HG03045 (cell line): Measurements from ENCODE around the gene TRPC4.

ENCODE experiments used
- ATAC-seq: cut with Tn5 transposase; IDR thresholded peaks from one replicate; pipeline ENCODE4 v1.9.1; 2021; ENCODE audit warnings: mild to moderate bottlenecking, moderate library complexity; ENCODE audit not compliant: unreplicated experiment

The TRPC4 gene

DNA sequence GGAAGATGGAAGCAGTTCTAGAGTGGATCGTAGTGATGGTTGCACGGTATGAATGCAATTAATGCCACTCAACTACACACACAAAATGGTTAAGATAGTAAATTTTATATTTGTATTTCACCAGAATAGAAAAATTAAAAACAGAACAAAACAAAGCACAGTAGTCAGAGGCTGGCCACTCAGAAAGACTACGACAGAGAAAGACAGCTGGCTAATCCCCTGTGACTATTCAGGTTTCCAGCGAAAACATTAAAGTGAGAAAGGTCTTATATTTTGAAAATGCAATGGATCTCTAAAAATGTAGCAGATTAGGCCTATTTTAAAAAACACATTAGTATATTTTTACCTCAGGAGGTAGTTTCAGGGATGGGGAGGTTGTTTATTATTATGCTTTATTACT lies 139.7 kb downstream of the TRPC4 start:
- no peak for ATAC-seq

DNA sequence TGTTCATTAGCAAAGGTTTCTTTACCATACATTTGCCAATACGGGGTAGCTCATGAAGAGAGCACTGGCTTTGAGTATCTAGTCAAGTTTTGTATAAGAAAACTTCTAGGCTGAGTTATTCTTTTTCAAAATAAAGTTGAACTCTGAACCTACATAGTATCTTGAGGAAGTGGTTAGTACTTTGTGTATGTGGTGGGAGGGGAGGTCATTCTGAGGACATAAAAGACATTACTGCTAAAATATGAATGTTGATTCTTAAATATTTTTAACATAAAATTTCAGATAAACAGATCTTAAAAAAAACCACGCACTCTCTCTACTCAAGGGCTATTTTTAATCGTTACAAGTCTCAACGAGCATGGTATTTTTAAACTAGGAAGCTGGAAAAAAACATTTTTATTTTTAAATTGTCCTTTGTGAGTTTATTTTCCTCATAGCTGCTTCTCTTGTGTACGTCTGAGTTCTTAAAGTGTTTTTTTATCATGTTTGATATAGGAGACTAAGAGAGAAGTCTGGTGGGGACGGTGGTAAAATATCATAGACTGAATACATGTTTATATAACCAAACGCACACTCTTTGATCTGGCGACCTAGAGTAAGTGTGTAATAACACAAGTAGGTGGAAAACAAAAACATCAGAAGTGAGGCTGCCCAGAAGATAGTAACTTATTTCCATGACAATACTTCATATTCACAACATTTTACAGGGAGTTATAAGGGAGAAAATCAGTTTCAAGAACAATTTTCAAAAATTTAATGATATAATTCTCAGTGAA lies 153.0 kb downstream of the TRPC4 start:
- no peak for ATAC-seq

GRCh38 chr13:37715606-37716015 lies 154.0 kb downstream of the TRPC4 start:
- ATAC-seq: no peak

GRCh38 chr13:37709318-37709717 lies 160.3 kb downstream of the TRPC4 start:
- no peak for ATAC-seq

GRCh38 chr13:37707739-37708500 lies 161.7 kb downstream of the TRPC4 start:
- ATAC-seq: no peak

DNA sequence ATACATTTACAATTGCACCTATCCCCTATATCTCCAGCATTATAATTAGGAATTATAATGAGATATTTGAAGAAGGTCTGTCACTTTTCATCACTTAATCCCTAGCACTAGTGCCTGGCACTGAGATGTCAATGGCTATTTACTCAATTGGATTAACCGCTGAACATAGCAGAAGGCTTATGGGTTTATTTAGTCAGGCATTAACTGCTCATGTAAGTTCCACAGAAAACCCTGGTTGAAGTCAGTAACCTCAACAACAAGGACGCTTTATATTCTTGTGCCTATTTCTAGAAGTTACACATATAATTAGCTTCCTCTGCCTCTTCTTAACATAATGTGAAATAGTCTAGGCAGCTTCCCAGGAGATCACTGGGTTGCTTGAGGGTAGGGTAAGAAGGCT lies 163.5 kb downstream of the TRPC4 start:
- no peak for ATAC-seq

DNA sequence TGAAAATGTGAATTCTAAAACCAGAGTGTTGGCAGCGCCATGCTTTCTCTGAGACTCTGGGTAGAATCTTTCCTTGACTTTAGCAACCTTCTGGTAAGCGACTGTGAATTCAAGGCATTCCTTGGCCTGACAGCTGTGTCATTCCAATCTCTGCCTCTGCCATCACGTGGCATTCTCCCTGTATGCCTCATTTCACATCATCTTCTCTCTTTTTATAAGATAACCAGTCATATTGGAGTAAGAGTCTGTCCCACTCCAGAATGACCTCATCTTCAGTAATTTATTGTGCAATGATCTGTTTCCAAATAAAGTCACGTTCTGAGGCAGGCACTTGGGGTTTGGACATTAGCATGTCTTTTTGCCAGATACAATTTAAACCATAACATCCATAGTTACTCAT lies 167.6 kb downstream of the TRPC4 start:
- no peak for ATAC-seq

- ATAC-seq: no peak
Observed at GRCh38 chr13:37701306-37701705, 168.3 kb downstream of the TRPC4 start.

GRCh38 chr13:37700887-37701286 lies 168.7 kb downstream of the TRPC4 start:
- no peak for ATAC-seq

- no peak for ATAC-seq
Observed at GRCh38 chr13:37695200-37695599, 174.4 kb downstream of the TRPC4 start.

DNA sequence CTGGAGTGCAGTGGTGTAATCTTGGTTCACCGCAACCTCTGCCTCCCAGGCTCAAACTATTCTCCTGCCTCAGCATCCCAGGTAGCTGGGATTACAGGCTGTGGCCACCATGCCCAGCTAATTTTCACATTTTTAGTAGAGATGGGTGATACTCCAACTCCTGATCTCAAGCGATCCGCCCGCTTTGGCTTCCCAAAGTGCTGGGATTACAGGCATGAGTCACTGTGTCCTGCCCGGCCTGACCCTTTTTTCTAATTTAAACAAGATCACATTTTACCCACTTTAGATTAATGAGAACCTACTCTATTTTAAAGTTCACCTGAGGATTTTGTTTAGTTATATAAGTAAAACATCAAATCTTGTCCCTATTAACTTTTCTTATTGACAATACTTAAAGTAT lies 179.2 kb downstream of the TRPC4 start:
- no peak for ATAC-seq

- ATAC-seq: no peak
Observed at GRCh38 chr13:37686501-37686900, 183.1 kb downstream of the TRPC4 start.

DNA sequence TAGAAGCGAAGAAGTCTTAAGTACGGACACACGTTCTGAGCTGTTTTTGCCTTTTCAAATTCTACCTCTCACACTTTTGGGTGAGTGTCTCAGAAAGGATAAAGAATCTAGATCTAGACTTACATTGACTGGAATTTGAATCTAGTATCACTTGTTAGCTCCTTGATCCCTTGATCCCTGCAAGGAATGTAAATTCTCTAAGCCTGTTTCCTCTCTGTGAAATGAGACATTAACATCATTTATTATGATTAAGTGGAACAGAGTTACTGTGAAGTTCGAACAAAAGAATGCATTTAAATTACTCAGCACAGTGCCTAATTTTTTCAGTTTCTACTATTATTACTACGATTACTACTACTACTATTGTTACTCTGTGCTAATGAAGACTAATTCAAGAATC lies 184.4 kb downstream of the TRPC4 start:
- no peak for ATAC-seq

- ATAC-seq: no peak
Observed at GRCh38 chr13:37682496-37682895, 187.1 kb downstream of the TRPC4 start.

- ATAC-seq: no peak
Observed at GRCh38 chr13:37681281-37682032, 188.1 kb downstream of the TRPC4 start.

DNA sequence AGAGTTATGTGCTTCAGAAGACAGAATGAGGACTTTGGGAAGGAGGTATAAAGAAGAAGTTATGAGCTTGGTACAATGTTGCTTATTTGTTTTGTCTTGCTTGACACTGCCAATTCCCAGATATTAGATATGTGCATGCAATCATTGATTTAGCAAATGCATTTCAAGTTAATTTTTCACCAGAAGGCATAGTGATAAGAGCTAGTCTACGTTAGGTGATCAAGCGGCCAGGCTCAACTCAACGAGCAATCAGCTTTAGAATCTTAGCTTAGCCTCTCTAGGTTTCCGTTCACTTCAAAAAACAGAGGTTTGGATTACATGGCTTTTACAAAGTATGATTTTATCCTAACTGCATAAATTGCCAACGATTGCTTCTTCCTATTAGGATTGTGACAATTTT lies 189.4 kb downstream of the TRPC4 start:
- no peak for ATAC-seq

DNA sequence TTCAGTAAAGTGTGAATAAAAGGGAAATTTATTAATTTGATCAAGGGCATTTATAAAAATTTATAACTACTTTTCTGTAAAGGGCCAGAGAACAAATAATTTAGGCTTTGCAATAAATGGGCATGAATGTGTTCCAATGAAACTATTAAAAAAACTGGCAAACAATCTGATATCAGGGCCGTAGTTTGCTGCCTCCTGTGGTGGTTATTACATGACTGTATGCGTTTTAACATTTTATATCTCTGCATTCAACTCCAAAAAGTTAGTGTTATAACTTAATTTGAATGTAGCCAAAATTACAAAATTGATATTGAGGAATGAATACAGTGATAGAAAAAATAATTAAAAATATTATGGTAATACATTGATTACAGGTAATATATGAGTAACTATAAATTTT lies 190.5 kb downstream of the TRPC4 start:
- ATAC-seq: no peak

- no peak for ATAC-seq
Observed at GRCh38 chr13:37669845-37670244, 199.7 kb downstream of the TRPC4 start.

DNA sequence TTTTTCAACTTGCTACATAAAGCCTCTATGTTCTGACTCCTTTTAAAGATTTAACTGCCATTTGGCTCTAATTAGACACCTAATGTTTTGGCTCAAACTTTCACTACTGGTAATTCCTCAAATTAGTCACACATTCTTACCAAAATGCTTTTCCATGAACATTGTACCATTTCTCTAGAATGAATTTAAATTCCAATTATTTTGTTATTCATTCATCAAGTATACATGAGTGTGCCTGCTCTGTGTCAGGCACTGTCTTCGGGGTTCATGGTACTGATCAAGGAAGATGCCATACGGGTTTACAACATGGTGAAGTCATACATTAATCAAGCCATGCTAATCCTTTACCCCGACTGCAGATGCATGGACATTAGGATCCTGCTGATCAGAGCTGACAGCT lies 201.9 kb downstream of the TRPC4 start:
- no peak for ATAC-seq

- no peak for ATAC-seq
Observed at GRCh38 chr13:37666036-37666435, 203.5 kb downstream of the TRPC4 start.

DNA sequence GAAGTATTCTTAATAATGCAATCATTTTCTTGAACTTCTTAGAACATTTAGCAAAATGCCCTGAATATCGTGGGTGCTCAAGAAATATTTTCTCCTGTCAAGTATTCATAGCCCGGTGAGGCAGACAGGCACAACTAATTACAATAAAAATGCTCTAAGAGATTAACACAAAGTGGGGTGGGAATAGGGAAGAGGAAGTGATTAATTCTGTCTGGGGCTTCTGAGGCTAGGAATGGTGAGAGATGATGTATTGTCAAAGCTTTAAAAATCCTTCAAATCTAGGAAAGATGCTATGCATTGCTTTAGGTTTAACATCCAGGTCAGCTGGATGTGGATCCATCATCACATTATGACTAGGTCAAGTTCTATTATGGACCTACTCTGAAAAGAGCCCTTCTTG lies 204.2 kb downstream of the TRPC4 start:
- no peak for ATAC-seq

- ATAC-seq: no peak
Observed at GRCh38 chr13:37663724-37664123, 205.8 kb downstream of the TRPC4 start.
